Glutamatergic neuron (in vitro differentiated cells): ENCODE results near the gene CFAP20DC. TPM values are rescaled to one million over a fixed set of nuclear protein-coding genes. Genes with fewer than 3 reads are reported as not detected.

Experiments used
- DNase-seq: peaks from one replicate; pipeline ENCODE4 v3.0.0; 2022
- H3K27ac Mint-ChIP-seq: one replicate; pipeline ENCODE4 v1.8.0; 2020; ENCODE audit warnings: mild to moderate bottlenecking, mixed read lengths, inconsistent platforms; ENCODE audit not compliant: unreplicated experiment
- H3K27me3 Mint-ChIP-seq: one replicate; pipeline ENCODE4 v1.8.0; 2020; ENCODE audit warnings: mild to moderate bottlenecking, moderate library complexity, mixed read lengths, inconsistent platforms; ENCODE audit not compliant: unreplicated experiment
- H3K36me3 Mint-ChIP-seq: one replicate; pipeline ENCODE4 v1.8.0; 2020; ENCODE audit warnings: mild to moderate bottlenecking, mixed read lengths, inconsistent platforms; ENCODE audit not compliant: unreplicated experiment
- H3K4me1 Mint-ChIP-seq: one replicate; pipeline ENCODE4 v1.8.0; 2020; ENCODE audit warnings: mild to moderate bottlenecking, low read depth, mixed read lengths, inconsistent platforms; ENCODE audit not compliant: unreplicated experiment
- H3K4me3 Mint-ChIP-seq: one replicate; pipeline ENCODE4 v1.8.0; 2020; ENCODE audit warnings: mild to moderate bottlenecking, mixed read lengths, inconsistent platforms; ENCODE audit not compliant: unreplicated experiment
- H3K9me3 Mint-ChIP-seq: one replicate; pipeline ENCODE4 v1.8.0; 2020; ENCODE audit warnings: mild to moderate bottlenecking, moderate library complexity, mixed read lengths, inconsistent platforms; ENCODE audit not compliant: unreplicated experiment
- CTCF ChIP-seq: fragments of 200-600 bp; sonication (generic); IDR thresholded peaks from one replicate; pipeline ENCODE4 v1.5.0; 2021; ENCODE audit not compliant: partially characterized antibody, unreplicated experiment
- total RNA-seq: library from RNA; stranded (reverse); fragmentation: NEBNext Ultra II Directional; extraction: Animal tissue kit (Norgen Biotek cat#: 25700); gene quantifications from one replicate; pipeline ENCODE4 v1.2.1, GENCODE V29; 2021; ENCODE audit not compliant: unreplicated experiment

The CFAP20DC gene
- total RNA-seq, 1 donor from 2014 or later: 8.4 TPM

GRCh38 chr3:58963928-58964503 is 85.8 kb downstream of the CFAP20DC start:
- TF ChIP-seq CTCF: no peak
- H3K4me3 Mint-ChIP-seq: no peak overlapping the region
- no peak for DNase-seq
- H3K9me3 Mint-ChIP-seq: no peaks in the 10 kb centered on the region
- H3K27ac Mint-ChIP-seq: no peak overlapping the region
- no peaks in the 10 kb centered on the region for H3K36me3 Mint-ChIP-seq
- no peaks in the 10 kb centered on the region for H3K4me1 Mint-ChIP-seq
- no peaks in the 10 kb centered on the region for H3K27me3 Mint-ChIP-seq

GRCh38 chr3:58962816-58963215 is 87.0 kb downstream of the CFAP20DC start:
- H3K4me3 Mint-ChIP-seq: no peak overlapping the region
- no peaks in the 10 kb centered on the region for H3K27me3 Mint-ChIP-seq
- H3K4me1 Mint-ChIP-seq: no peaks in the 10 kb centered on the region
- H3K9me3 Mint-ChIP-seq: no peaks in the 10 kb centered on the region
- DNase-seq: no peak
- no peak overlapping the region for H3K27ac Mint-ChIP-seq
- no peak for TF ChIP-seq CTCF
- H3K36me3 Mint-ChIP-seq: no peaks in the 10 kb centered on the region

GRCh38 chr3:58962040-58962651 is 87.7 kb downstream of the CFAP20DC start:
- H3K4me3 Mint-ChIP-seq: no peak overlapping the region
- H3K4me1 Mint-ChIP-seq: no peaks in the 10 kb centered on the region
- H3K36me3 Mint-ChIP-seq: no peaks in the 10 kb centered on the region
- TF ChIP-seq CTCF: no peak
- H3K9me3 Mint-ChIP-seq: no peaks in the 10 kb centered on the region
- H3K27me3 Mint-ChIP-seq: no peaks in the 10 kb centered on the region
- no peak for DNase-seq
- H3K27ac Mint-ChIP-seq: no peak overlapping the region

- peaks cover 2% of the 10 kb centered on the region for H3K27me3 Mint-ChIP-seq
- no peaks in the 10 kb centered on the region for H3K36me3 Mint-ChIP-seq
- H3K9me3 Mint-ChIP-seq: no peaks in the 10 kb centered on the region
- DNase-seq: no peak
- H3K27ac Mint-ChIP-seq: no peak overlapping the region
- H3K4me1 Mint-ChIP-seq: no peaks in the 10 kb centered on the region
- H3K4me3 Mint-ChIP-seq: no peak overlapping the region
- TF ChIP-seq CTCF: no peak
Measured at GRCh38 chr3:58955308-58955707, 94.5 kb downstream of the CFAP20DC start.

GRCh38 chr3:58953288-58953687 is 96.5 kb downstream of the CFAP20DC start:
- no peak for TF ChIP-seq CTCF
- H3K4me1 Mint-ChIP-seq: no peaks in the 10 kb centered on the region
- DNase-seq: no peak
- no peak overlapping the region for H3K4me3 Mint-ChIP-seq
- no peak overlapping the region for H3K27ac Mint-ChIP-seq
- H3K27me3 Mint-ChIP-seq: peaks cover 2% of the 10 kb centered on the region
- no peaks in the 10 kb centered on the region for H3K36me3 Mint-ChIP-seq
- H3K9me3 Mint-ChIP-seq: no peaks in the 10 kb centered on the region
